HFF-Myc (cell line): ENCODE results near the gene IDE.
"Not testable (repeated sequence)": the region's sequence is repeated elsewhere in the genome, so short reads cannot be mapped to it uniquely, and the experiment has no call there.

Source experiments
- DNase-seq: peaks from one replicate; pipeline ENCODE4 v3.0.0-alpha.2; 2011; ENCODE audit warnings: low read depth; ENCODE audit errors: extremely low read depth
- H3K4me3 ChIP-seq: replicated peaks from 2 replicates; pipeline ENCODE4 v1.5.1; 2011; ENCODE audit warnings: low read depth, mild to moderate bottlenecking, control low read depth, low read length
- CTCF ChIP-seq: IDR thresholded peaks from 2 replicates; pipeline ENCODE4 v1.5.1; 2012; ENCODE audit warnings: mild to moderate bottlenecking, low read depth, low read length, control low read depth; ENCODE audit errors: missing control alignments

Gene IDE

GRCh38 chr10:92451431-92451830, 122.5 kb downstream of the IDE start:
- H3K4me3 ChIP-seq, result no peak overlapping the region
- no peak for DNase-seq
- TF ChIP-seq CTCF, result no peak

GRCh38 chr10:92450896-92451295, 123.0 kb downstream of the IDE start:
- no peak overlapping the region for H3K4me3 ChIP-seq
- TF ChIP-seq CTCF, result no peak
- DNase-seq, result no peak

GRCh38 chr10:92440578-92440977, 133.3 kb downstream of the IDE start:
- no peak overlapping the region for H3K4me3 ChIP-seq
- no peak for DNase-seq
- TF ChIP-seq CTCF, result no peak

DNA sequence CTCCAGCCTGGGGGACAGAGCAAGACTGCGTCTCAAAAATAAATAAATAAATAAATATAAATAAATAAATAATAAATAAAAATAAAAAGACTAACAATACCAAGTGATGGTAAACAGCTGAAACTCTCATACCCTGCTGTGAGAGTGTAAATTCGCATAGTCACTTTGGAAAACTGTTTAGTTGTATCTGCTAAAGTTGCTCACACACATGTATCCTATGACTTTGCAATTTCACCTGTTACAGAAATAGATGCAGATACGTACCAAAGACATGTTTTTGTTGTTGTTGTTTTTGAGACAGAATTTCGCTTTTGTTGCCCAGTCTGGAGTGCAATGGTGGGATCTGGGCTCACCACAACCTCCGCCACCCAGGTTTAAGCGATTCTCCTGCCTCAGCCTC, 135.7 kb downstream of the IDE start:
- DNase-seq, result no peak
- no peak for TF ChIP-seq CTCF
- no peak overlapping the region for H3K4me3 ChIP-seq

- no peak for DNase-seq
- no peak for TF ChIP-seq CTCF
- no peak overlapping the region for H3K4me3 ChIP-seq
Measured at GRCh38 chr10:92436611-92437010, 137.3 kb downstream of the IDE start.

DNA sequence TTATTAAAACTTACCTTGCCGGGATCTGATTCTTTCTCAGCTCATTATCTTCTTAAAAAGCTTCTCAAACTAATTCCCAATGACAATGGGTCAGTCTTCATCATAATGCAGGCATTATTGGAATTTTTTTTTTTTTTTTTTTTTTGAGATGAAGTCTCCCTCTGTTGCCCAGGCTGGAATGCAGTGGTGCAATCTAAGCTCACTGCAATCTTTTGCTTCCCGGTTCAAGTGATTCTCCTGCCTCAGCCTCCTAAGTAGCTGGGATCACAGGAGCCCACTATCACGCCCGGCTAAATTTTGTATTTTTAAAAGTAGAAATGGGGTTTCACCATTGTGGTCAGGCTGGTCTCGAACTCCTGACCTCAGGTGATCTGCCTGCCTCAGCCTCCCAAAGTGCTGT, 137.8 kb downstream of the IDE start:
- H3K4me3 ChIP-seq, DNase-seq: not testable (repeated sequence)

DNA sequence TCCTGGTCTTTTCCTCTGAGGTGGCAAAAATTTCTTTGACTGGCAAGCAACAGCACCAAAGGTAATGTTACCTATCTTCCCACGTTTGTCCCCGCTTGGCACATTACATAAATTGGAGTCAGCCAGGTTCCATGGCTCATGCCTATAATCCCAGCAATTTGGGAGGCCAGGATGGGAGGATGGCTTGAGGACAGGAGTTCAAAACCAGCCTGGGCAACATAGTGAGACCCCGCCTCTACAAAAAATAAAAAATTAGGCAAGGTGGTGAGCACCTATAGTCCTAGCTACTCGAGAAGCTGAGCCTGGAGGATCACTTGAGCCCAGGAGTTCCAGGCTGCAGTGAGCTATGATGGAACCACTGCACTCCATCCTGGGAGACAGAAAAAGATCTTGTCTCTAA, 139.5 kb downstream of the IDE start:
- DNase-seq, result no peak
- H3K4me3 ChIP-seq, result no peak overlapping the region
- TF ChIP-seq CTCF, result no peak
